Measurements from ENCODE around the gene IMMP2L. TPM values are rescaled to one million over a fixed set of nuclear protein-coding genes. Genes with fewer than 3 reads are reported as not detected.
"Not testable (repeated sequence)": the region's sequence is repeated elsewhere in the genome, so short reads cannot be mapped to it uniquely, and the experiment has no call there.

Gene IMMP2L
- total RNA-seq, 2 donors from 2014 or later = 10.9 to 12.7 TPM

DNA sequence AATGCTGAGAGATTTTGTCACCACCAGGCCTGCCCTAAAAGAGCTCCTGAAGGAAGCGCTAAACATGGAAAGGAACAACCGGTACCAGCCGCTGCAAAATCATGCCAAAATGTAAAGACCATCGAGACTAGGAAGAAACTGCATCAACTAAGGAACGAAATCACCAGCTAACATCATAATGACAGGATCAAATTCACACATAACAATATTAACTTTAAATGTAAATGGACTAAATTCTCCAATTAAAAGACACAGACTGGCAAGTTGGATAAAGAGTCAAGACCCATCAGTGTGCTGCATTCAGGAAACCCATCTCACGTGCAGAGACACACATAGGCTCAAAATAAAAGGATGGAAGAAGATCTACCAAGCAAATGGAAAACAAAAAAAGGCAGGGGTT lies 114.8 kb downstream of the IMMP2L start:
- not testable (repeated sequence) for H3K36me3 Mint-ChIP-seq; DNase-seq (ENCODE audit: low spot score); H3K9me3 Mint-ChIP-seq; ATAC-seq; H3K4me3 Mint-ChIP-seq; H3K27me3 Mint-ChIP-seq; H3K4me1 Mint-ChIP-seq (ENCODE audit: low read depth in 2 of 2); H3K27ac Mint-ChIP-seq

DNA sequence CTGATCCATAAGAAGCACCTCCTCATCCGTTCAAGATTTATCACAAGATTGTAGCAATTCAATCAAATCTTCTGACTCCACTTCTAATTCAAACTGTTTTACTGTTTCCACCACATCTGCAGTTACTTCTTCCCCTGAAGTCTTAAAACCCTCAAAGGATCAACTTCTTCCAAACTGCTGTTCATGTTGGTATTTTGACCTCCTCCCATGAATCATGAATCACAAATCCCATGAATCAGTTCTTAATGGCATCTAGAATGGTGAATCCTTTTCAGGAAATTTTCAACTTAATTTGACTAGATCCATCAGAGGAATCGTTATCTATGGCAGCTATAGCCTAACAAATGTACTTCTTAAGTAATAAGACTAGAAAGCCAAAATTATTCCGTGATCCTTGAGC lies 122.3 kb downstream of the IMMP2L start:
- no peaks in the 10 kb centered on the region for H3K4me1 Mint-ChIP-seq (ENCODE audit: low read depth in 2 of 2)
- H3K9me3 Mint-ChIP-seq = peaks cover 19% of the 10 kb centered on the region
- peaks cover 2% of the 10 kb centered on the region for H3K36me3 Mint-ChIP-seq
- ATAC-seq (no peak), DNase-seq (ENCODE audit: low spot score) (no peak)
- no peak overlapping the region for H3K4me3 Mint-ChIP-seq
- no peak overlapping the region for H3K27ac Mint-ChIP-seq
- no peaks in the 10 kb centered on the region for H3K27me3 Mint-ChIP-seq

DNA sequence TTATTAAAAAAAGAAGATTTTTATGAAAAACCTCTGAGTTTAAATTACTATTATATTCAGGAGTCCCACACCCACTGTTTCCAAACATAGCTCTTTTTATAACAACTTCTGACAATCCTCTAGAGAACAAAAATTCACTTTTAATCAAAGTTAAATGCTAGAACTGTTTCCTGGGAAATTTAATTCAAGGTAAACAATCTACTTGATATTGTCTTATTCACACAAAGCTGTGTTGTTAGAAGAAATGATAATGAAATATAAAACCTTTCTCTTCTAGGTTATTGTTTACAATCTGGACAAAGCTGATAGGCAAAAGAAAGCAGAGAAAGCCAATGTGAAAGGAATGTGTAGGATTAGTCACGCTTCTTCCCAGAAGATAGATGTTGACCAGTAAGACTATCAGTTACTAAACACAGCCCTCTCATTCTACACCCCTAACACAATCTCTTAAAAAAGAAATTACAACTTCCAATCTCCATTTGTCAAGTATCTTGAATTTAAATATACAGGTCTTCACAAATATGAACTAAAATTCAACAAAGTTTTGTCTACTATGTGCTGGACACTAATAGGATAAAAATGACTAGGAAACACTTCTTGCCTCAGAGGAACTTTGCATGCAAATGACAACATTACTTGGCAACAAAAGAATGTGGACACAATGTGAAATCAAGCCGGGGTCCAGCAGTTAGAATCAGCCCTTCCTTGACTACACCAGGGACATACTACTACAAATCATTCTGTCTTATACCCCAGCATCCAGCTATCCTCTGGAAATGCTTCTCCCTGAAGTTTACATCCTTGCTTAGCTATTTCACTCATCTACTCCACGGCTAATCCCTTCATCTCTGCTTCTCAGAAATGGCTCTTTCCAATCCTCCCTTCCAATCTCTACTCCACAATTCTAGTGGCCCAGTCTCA lies 123.7 kb downstream of the IMMP2L start:
- Mint-ChIP-seq H3K9me3 (peaks cover 20% of the 10 kb centered on the region), H3K4me3 (no peak overlapping the region), H3K4me1 (ENCODE audit: low read depth in 2 of 2) (no peaks in the 10 kb centered on the region), H3K27me3 (no peaks in the 10 kb centered on the region), H3K27ac (no peak overlapping the region), H3K36me3 (peaks cover 11% of the 10 kb centered on the region)
- ATAC-seq (no peak), DNase-seq (ENCODE audit: low spot score) (no peak)

DNA sequence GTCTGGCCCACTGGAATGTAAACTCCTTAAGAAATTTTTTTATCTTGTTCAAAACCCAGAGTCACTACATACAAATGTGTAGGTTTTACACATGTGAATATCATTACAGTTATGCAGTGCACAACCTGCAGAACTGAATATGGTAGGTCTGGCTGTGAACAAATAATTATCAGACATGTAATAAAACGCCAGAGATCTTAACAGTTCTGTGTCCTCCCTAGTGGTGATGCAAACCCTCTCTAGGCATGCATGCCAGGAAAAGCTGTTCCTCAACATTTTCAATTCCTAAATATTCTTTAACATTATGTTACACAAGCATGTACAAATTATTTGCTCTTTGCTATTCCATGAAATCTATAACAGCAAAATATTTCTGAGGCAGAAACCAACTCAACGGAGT lies 124.6 kb downstream of the IMMP2L start:
- Mint-ChIP-seq H3K36me3 (peaks cover 20% of the 10 kb centered on the region), H3K4me1 (ENCODE audit: low read depth in 2 of 2) (no peaks in the 10 kb centered on the region), H3K27me3 (no peaks in the 10 kb centered on the region), H3K9me3 (peaks cover 27% of the 10 kb centered on the region), H3K27ac (no peak overlapping the region), H3K4me3 (no peak overlapping the region)
- DNase-seq (ENCODE audit: low spot score) (no peak), ATAC-seq (no peak)

DNA sequence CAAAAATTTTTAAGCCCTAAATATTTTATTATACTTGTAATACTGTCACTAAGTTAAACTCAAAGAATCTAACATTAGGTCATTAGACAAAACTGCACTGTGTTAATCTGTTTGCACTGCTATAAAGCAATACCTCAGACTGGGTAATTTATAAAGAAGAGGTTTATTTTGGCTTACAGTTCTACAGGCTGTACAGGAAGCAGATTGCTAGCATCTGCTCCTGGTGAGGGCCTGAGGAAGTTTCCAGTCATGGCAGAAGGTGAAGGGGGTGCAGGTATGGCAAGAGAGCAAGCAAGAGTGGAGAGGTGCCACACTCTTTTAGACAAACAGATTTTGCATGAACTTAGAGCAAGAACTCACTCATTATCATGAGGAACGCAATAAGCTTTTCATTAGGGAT lies 125.7 kb downstream of the IMMP2L start:
- peaks cover 27% of the 10 kb centered on the region for H3K36me3 Mint-ChIP-seq
- no peak overlapping the region for H3K27ac Mint-ChIP-seq
- no peaks in the 10 kb centered on the region for H3K27me3 Mint-ChIP-seq
- ATAC-seq (no peak), DNase-seq (ENCODE audit: low spot score) (no peak)
- H3K4me1 Mint-ChIP-seq (ENCODE audit: low read depth in 2 of 2) = no peaks in the 10 kb centered on the region
- peaks cover 28% of the 10 kb centered on the region for H3K9me3 Mint-ChIP-seq
- no peak overlapping the region for H3K4me3 Mint-ChIP-seq

DNA sequence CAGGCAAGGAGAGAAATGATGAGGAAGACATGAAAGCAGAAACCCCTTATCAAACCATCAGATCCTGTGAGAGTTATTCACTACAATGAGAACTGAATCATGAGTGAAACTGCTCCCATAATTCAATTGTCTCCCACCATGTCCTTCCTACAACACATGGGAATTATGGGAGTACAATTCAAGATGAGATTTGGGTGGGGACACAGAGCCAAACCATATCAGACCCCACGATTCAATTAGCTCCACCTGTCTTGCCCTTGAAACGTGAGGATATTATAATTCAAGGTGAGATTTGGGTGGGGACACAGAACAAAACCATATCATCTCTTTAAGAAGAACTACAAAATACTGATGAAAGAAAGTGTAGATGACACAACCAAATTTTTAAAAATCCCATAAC lies 128.9 kb downstream of the IMMP2L start:
- no peaks in the 10 kb centered on the region for H3K27me3 Mint-ChIP-seq
- no peak overlapping the region for H3K27ac Mint-ChIP-seq
- ATAC-seq = no peak
- H3K9me3 Mint-ChIP-seq = peaks cover 15% of the 10 kb centered on the region
- H3K4me1 Mint-ChIP-seq (ENCODE audit: low read depth in 2 of 2) = no peaks in the 10 kb centered on the region
- DNase-seq (ENCODE audit: low spot score) = no peak
- H3K4me3 Mint-ChIP-seq = no peak overlapping the region
- H3K36me3 Mint-ChIP-seq = peaks cover 27% of the 10 kb centered on the region

DNA sequence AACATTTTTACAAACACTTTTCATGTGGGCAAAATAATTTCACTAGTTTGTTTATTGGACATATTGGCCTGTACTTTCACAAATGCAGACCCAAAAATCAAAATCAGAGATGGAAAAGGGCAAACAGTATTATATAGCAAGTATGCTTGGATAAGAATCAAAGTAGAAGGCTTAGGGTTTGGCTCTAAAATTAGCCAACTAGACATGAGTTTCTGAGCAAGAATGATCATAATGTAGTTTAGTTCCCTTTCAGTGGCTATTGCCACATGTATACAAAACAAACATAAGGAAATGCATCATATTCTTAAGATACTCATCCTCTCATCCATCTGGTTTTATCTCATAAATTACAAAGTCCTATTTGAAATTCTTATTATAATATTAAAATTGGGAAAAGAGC lies 132.5 kb downstream of the IMMP2L start:
- Mint-ChIP-seq H3K27me3 (no peaks in the 10 kb centered on the region), H3K36me3 (peaks cover 23% of the 10 kb centered on the region), H3K4me1 (ENCODE audit: low read depth in 2 of 2) (no peaks in the 10 kb centered on the region), H3K4me3 (no peak overlapping the region), H3K27ac (no peak overlapping the region), H3K9me3 (peaks cover 12% of the 10 kb centered on the region)
- ATAC-seq (no peak), DNase-seq (ENCODE audit: low spot score) (no peak)

DNA sequence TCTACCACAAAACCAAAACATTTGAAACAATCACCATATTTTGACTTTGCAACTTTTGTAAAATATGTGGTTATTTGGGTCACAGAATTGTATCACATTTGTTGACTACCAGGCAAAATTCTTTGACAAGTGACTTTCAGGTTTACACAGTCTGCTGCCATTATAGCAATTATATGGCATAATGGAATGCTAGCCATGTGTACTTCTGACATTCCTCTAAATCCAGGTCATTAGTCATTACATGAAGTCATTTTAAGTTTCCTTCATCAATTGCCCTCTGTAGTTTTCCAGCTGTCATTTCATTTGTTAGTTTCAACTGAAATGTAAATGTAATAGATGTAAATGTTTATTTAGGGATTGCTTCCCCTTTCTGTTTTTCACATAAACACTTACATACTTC lies 137.5 kb downstream of the IMMP2L start:
- peaks cover 22% of the 10 kb centered on the region for H3K36me3 Mint-ChIP-seq
- DNase-seq (ENCODE audit: low spot score) (no peak), ATAC-seq (no peak)
- no peaks in the 10 kb centered on the region for H3K4me1 Mint-ChIP-seq (ENCODE audit: low read depth in 2 of 2)
- H3K4me3 Mint-ChIP-seq = no peak overlapping the region
- no peak overlapping the region for H3K27ac Mint-ChIP-seq
- H3K9me3 Mint-ChIP-seq = peaks cover 14% of the 10 kb centered on the region
- no peaks in the 10 kb centered on the region for H3K27me3 Mint-ChIP-seq

DNA sequence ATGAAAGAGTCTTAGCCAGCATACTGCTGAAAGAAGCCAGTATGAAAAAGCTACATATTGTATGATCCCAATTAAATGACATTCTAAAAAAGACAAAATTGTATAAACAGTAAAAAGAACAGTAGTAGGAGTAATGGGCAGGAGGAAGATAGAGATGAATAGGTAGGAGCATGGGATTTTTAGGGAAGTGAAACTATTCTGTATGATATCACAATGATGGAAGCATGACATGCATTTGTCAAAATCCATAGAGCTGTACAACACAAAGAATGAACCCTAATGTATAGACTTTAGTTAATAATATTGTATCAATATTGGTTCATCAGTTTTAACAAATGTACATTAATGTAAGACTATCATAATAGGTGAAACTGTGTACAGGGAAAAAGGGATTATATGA lies 147.9 kb downstream of the IMMP2L start:
- DNase-seq (ENCODE audit: low spot score) = no peak
- ATAC-seq = no peak
- Mint-ChIP-seq H3K27ac (no peak overlapping the region), H3K4me1 (ENCODE audit: low read depth in 2 of 2) (no peaks in the 10 kb centered on the region), H3K4me3 (no peak overlapping the region), H3K36me3 (no peaks in the 10 kb centered on the region), H3K9me3 (no peaks in the 10 kb centered on the region), H3K27me3 (no peaks in the 10 kb centered on the region)

DNA sequence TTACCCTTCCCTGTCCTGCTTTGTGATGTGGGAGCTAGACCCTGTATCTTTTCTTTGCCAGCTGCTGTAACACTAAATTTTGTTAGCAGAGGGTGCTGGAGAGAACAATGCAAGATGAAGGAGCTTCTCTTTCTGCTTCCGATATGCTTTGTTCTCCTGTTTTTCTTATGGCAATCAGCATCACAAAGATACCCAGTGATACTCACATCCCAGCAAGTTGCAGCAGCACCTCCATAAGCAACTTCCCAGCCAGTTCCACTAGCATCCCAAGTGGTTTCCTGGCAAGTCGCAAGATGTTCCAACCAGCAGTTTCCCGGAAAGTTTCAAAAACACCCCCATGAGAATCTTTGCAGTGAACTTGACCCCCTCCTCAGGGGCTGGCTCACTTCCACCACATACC lies 148.6 kb downstream of the IMMP2L start:
- Mint-ChIP-seq H3K4me1 (ENCODE audit: low read depth in 2 of 2) (no peaks in the 10 kb centered on the region), H3K27me3 (no peaks in the 10 kb centered on the region), H3K36me3 (no peaks in the 10 kb centered on the region), H3K4me3 (no peak overlapping the region), H3K27ac (no peak overlapping the region), H3K9me3 (no peaks in the 10 kb centered on the region)
- no peak for ATAC-seq
- DNase-seq (ENCODE audit: low spot score) = no peak

DNA sequence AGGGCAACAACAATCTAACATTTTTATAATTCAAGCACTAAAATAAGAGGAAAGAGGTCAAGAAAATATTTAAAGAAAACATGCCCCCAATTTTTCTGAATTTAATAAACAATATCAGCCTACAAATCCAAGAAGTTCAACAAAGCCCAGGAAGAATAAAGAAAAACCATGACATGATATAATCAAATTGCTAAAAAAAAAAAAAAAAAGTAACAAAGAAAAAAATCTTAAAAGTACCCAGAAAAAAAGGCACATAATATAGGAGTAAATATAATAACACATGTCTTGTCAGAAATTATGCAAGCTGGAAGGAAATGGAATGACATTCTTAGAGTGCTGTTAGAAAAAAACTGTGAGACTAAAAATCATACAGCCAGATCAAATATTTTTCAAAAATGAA lies 151.4 kb downstream of the IMMP2L start:
- no peaks in the 10 kb centered on the region for H3K36me3 Mint-ChIP-seq
- no peak overlapping the region for H3K4me3 Mint-ChIP-seq
- H3K27me3 Mint-ChIP-seq = no peaks in the 10 kb centered on the region
- no peak overlapping the region for H3K27ac Mint-ChIP-seq
- peaks cover 4% of the 10 kb centered on the region for H3K9me3 Mint-ChIP-seq
- DNase-seq (ENCODE audit: low spot score) = no peak
- ATAC-seq = no peak
- no peaks in the 10 kb centered on the region for H3K4me1 Mint-ChIP-seq (ENCODE audit: low read depth in 2 of 2)

DNA sequence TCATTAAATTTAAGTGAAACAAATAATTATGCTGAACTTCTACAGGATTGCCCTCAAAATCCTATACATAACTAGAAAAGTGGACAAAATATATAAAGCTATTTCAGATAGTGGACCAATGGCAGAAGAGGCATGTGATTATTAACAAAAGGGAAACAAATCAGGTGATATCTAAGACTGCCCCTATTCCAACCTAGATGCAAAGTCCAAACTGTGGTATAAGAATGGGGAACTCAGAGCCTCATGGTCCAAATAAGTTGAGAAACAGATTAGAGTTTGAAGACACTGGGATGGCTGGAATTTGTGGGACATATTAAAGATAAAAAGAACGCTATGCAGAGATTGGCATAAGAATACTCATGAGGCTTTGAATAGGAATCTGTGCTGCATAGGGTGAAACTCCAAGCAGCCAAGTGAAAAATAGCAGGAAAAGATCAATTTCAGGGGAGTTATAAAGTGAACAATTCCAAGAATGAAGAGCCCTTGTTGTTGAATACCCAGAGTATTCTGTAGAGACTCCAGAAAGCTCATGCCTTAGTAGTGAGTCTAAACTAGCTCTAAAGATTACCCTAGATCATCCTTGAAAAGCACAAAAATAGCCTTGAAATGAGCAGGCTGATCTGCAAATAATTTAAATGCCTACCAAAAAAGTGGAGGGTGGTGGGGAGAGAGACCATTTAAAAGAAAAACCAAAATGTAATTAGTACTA lies 152.4 kb downstream of the IMMP2L start:
- ATAC-seq = no peak
- no peak overlapping the region for H3K27ac Mint-ChIP-seq
- no peak overlapping the region for H3K4me3 Mint-ChIP-seq
- no peaks in the 10 kb centered on the region for H3K4me1 Mint-ChIP-seq (ENCODE audit: low read depth in 2 of 2)
- no peaks in the 10 kb centered on the region for H3K27me3 Mint-ChIP-seq
- no peak for DNase-seq (ENCODE audit: low spot score)
- H3K9me3 Mint-ChIP-seq = peaks cover 4% of the 10 kb centered on the region
- no peaks in the 10 kb centered on the region for H3K36me3 Mint-ChIP-seq

DNA sequence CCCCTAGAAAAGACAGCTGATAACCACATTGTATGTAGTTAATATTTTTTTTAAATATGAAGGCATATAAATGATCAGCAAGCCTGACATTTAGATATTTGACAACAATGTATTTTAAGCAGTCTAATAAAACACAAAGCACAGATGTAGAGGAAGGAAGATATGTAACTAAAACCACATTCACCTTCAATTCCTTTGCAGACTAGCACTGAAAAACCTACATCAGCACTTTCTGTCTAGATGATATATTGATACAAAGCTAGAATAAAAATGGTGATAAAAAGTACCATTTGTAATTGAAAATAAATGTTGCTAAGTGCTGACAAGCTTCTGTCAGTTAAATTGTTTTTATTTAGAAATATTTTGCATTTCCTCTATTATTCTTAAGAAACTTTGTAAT lies 153.6 kb downstream of the IMMP2L start:
- Mint-ChIP-seq H3K27ac (no peak overlapping the region), H3K4me3 (no peak overlapping the region), H3K4me1 (ENCODE audit: low read depth in 2 of 2) (no peaks in the 10 kb centered on the region), H3K9me3 (peaks cover 4% of the 10 kb centered on the region), H3K27me3 (no peaks in the 10 kb centered on the region), H3K36me3 (no peaks in the 10 kb centered on the region)
- ATAC-seq = no peak
- DNase-seq (ENCODE audit: low spot score) = no peak

DNA sequence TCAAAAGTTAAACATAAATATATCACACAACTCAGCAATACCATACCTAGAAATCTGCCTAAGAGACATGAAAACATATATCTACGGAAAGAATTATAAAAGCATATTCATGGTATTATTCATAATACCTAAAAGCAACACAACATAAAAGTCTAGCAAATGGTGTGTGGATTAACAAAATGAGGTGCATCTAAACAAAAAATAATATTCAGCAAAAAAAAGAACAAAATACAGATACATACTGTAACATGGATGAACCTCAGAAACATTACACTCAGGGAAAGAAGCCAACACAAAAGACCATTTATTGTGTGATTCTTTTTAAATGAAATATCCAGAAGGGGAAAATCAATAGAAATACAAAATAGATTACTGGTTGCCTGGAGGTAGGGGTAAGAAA lies 155.0 kb downstream of the IMMP2L start:
- H3K4me1 Mint-ChIP-seq (ENCODE audit: low read depth in 2 of 2) = no peaks in the 10 kb centered on the region
- DNase-seq (ENCODE audit: low spot score) (no peak), ATAC-seq (no peak)
- H3K27ac Mint-ChIP-seq = no peak overlapping the region
- no peaks in the 10 kb centered on the region for H3K27me3 Mint-ChIP-seq
- H3K4me3 Mint-ChIP-seq = no peak overlapping the region
- H3K36me3 Mint-ChIP-seq = no peaks in the 10 kb centered on the region
- peaks cover 7% of the 10 kb centered on the region for H3K9me3 Mint-ChIP-seq
